Measurements from ENCODE around the gene LRRC8B.
"Not testable (repeated sequence)": the region's sequence is repeated elsewhere in the genome, so short reads cannot be mapped to it uniquely, and the experiment has no call there.

LRRC8B gene

DNA sequence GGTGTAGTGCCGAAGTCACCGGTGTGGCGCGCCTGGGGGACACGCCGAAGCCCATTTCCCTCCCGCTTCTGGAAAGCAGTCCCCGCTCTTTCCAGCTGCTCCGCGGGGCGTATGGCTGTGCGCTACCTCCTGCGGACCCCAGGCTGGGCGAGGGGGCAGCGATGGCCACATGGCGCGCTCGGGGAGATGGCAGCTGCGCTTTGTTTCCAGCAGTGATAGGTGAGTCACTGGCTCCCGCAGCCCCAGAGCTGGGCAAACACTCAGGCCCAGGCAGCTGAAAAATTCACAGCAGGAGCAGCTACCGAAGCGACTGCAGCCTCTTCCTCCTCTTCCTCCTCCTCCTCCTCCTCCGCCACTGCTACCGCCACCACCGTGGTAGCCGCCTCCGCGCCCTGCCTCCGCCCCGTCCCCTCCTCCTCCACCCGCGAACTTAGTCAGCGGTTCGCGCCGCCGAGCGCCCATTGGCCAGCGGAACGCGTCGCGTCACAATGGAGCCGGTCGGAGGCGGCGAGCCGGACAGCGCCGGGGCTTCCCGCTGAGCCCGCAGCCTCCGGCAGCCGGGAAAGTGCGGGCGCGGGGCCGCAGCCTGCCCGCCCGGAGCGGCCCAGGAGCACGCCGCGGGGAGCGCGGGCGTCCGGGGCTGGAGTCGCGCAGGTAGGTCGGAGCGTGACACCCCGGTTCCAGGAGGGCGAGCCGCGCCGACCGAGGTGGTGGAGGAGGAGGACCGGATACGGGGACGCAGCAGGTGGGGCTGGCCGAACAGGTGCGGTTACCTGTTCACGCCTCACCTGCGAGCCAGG lies at the start of gene LRRC8B:
LRRC8B (plus strand) TSS at position 461 of the 800 bp plus-strand sequence. CDS start 57,822 bp downstream, outside the sequence.
- DNase-seq (ENCODE audit: low read depth, low spot score), result peak; percentile 77

DNA sequence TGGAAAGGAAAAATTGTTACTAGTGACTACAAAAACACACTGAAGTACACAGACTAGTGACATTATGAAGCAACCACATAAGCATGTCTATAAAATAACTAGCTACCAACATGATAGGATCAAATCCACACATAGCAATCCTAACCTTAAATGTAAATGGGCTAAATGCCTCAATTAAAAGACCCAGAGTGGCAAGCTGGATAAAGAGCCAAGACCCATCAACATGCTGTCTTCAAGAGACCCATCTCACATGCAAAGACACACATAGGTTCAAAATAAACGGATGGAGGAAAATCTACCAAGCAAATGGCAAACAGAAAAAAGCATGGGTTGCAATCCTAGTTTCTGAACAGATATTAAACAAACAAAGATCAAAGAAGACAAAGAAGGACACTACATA lies 49.4 kb upstream of the LRRC8B start:
- no peak for DNase-seq (ENCODE audit: low read depth, low spot score)

DNA sequence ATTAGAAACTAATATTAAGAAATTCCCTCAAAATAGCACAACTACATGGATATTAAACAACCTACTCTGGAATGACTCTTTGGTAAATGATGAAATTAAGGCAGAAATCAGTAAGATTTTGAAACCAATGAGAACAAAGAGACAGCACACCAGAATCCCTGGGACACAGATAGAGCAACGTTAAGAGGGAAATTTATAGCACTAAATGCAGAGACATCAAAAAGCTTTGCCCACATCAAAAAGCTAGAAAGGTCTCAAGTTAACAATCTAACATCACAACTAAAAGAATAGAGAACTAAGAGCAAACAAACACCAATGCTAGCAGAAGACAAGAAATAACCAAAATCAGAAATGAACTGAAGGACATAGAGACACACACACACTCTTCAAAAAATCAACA lies 48.6 kb upstream of the LRRC8B start:
- DNase-seq (ENCODE audit: low read depth, low spot score), result no peak

DNA sequence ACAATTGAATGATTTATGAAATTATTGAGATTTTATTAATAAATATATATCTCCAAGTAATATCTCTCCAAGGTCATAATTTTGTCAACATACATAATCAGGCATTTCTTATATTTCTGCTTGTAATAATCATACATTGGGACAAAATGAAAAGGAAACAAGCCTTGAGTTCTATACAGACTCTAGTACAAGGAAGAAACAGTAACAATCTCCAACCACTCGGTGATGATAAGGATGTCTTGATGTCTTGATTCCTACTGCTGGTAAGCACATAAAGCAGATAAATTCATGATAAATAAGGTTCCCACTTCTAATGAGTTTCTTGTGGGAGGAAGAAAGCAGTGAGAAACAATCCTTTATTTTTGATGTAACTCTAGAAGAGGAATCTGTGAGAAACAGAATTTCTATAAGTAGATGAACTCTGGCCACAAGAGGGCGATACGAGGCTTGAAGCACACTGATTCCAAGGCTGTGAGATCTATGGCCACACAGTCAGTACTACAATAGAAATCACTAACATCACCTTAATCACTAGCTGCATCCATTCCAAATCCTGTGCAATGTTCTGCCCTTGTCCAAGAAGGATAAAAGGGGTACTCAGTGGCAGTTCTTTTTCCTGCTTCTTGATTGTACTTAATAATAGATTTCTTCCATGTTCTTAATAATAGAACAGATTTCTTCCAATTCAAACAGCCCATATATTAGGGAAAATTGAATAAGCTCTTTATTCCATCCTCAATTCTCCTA lies 41.4 kb upstream of the LRRC8B start:
- DNase-seq (ENCODE audit: low read depth, low spot score), result peak; percentile 54

DNA sequence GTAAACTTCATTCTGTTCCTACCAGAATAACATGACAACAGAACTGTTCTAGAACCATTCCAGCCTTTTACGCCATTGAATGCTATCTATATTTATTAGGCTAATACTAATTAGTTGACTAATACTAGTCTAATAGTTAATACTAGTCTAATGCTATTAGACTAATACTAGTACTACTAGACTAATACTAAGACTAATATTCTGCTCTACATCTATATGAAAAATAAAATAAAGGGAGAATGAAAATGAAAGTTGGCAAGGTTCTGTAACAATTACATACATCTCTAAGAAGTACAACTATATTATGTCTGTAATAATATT lies 40.9 kb upstream of the LRRC8B start:
- DNase-seq (ENCODE audit: low read depth, low spot score), result no peak

DNA sequence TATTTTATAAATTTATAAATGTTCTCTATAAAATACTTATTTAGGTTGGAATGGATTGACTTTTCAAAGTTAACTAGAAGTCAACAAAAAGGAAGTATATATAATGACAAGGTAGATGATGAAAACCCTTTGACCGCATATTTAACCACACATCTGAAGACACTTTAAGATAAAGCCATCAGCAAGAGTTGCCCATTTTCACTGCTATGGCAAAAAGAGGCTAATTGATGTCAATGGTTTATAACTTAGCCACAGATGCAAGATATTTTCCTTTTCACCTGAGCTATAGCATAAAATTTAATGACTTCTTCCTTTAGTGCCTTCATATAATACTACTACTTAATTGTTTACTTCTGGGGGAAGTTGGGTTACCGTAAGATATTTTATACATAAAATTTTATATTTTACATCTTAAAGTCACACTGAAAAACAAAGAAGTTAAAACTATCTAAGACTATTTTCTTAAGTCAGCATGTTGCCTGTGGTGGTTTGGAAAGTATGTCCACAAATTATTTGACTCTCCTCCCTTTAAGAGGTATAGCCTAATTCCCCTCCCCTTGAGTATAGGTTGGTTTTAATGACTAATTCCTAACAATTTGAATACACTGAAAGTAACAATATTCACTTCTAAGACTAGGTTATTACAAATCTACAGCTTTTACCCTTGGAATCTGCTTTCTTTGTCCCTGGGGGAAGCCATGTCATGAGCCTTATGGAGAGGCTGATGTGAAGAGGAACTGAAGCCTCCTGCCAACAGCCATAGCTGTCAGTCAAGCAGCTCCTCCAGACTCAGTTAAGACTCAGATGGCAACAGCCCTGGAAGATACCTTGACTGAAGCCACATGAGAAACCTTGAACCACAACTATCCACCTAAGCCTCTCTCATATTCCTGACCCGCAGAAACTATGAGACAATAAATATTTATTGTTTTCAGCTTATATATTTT lies 40.3 kb upstream of the LRRC8B start:
- DNase-seq (ENCODE audit: low read depth, low spot score), result no peak

DNA sequence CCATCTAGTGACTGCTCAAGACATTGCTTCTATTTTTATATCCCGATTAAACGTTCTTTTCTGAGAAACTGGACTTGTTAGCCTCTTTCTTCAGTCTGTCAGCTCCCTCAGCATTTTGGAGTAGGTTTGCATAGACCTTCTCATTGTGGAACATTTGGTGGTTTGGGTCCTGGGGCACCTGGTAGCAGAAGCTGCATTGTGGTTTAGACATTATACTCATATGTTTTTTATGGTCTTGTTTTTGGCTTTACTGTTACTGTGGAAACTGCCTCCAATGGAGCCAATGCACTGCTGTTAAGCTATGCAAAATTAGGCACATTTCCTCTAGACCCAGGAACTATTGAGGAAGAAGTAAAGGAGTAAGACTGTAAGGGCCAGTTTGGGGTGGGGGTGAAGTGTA lies 36.7 kb upstream of the LRRC8B start:
- no peak for DNase-seq (ENCODE audit: low read depth, low spot score)

DNA sequence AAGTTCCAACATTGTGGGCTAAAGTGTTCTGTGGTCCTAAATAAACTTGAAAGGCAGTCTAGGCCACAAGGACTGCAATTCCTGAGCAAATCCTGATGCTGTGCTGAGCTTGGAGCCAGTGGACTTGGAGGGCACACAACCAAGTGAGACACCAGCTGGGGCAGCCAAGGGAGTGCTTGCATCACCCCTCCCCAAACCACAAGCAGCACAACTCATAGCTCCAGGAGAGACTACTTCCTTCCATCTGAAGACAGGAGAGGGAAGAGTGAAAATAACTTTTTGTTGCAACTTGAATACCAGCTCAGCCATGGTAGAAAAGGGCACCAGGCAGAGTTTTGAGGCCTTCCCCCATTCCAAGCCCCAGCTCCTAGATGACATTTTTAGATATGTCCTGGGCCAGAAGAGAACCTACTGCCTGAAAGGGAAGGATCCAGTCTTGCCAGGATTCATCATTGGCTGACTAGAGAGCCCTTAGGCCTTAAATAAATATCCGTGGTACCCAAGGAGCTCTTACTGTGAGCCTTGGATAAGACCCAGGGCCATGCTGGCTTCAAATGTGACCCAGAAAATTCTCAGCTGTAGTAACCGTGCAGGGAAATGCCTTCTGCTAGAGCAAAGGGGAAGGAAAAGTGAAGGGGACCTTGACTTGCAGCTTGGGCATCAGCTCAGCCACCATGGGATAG lies 35.4 kb upstream of the LRRC8B start:
- DNase-seq (ENCODE audit: low read depth, low spot score), result no peak

DNA sequence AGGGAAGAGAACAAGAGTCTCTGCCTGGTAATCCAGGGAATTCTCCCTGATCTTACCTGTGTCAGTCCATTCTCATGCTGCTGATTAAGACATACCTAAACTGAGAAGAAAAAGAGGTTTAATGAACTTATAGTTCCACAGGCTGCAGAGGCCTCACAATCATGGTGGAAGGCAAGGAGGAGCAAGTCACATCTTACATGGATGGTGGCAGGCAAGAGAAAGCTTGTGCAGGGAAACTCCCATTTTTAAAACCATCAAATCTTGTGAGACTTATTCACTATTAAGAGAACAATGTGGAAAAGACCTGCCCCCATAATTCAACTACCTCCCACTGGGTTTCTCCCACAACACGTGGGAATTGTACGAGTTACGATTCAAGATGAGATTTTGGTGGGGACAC lies 34.2 kb upstream of the LRRC8B start:
- DNase-seq (ENCODE audit: low read depth, low spot score), result no peak

DNA sequence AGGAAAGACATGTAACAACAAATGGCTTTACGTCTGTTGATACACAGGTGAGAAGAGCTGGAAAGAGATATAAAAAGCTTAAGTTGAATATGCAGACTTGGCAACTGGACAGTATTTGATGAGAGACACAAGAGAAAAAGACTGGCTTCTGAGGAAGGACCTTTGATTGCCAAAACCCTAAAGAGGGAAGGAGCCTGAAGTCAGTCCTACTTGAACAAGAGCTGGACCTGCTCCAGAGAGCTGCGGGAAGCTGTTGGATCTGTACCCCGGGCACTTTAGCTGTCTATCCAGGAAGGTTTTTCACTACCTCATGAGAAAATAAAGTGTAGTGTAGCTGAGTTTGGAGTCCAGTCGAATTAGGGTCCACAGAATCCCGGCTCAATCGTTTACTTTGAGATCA lies 25.3 kb upstream of the LRRC8B start:
- DNase-seq (ENCODE audit: low read depth, low spot score), result no peak

DNA sequence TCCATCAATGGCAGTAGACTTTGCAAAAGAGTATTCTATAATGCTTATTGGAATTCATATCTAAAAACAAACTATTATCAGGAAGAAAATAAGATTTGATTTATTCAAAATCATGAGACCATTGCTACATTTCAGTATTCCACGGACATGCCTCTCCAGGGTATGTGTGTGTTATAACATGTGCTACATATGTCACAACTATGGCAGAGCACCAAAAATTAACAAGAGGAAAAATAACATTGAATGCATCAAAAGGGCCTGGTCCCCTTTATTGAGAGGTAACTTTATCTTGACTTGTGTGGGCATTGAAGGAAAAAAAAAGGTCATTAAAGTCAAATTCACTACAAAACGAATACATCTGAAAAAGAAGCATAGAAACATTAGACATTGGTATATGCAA lies 22.6 kb upstream of the LRRC8B start:
- DNase-seq (ENCODE audit: low read depth, low spot score), result no peak

DNA sequence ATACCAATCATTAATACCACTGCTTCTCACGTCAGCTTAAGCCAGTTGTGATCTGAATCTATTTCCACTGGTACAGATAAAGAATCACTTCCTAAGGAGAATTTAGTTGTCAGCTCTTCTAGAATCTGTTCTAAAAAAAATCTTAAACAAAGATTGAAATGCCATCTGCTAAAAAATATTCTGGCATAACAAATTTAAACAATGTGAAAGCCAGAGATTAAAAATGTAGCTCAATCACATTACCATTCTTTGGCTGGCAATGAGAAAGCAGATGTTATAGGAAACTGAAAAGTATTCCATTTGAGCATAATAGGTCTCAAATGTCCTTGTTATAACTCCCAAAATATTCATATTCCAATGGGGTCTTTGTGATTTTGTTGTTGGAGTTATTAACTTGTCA lies 21.7 kb upstream of the LRRC8B start:
- DNase-seq (ENCODE audit: low read depth, low spot score), result no peak

DNA sequence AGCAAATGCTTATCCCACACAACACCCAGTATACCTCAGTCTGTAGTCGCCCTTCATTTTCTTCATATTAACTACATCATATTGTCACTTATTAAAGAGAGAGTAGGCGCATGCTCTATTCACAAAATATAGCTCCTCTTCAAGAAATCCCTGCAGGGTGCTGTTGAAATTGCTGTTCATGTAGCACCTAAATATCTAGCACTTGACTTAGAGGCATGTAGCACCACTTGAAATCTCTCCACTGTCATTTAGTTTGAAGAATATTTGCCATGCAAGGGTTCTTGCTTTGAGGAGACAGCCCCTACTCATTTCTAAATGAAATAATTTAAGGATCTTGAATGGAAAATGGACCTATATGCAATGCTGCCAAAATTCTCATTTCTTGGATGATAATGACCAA lies 20.9 kb upstream of the LRRC8B start:
- no peak for DNase-seq (ENCODE audit: low read depth, low spot score)

DNA sequence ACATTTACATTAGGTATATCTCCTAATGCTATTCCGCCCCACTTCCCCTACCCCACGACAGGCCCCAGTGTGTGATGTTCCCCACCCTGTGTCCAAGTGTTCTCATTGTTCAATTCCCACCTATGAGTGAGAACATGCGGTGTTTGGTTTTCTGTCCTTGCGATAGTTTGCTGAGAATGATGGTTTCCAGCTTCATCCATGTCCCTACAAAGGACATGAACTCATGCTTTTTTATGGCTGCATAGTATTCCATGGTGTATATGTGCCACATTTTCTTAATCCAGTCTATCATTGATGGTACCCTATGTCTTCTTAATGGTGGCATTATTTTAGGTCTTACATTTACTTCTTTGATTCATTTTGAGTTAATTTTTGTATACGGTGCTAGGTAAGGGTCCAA lies 14.6 kb upstream of the LRRC8B start:
- DNase-seq (ENCODE audit: low read depth, low spot score), result not testable (repeated sequence)

DNA sequence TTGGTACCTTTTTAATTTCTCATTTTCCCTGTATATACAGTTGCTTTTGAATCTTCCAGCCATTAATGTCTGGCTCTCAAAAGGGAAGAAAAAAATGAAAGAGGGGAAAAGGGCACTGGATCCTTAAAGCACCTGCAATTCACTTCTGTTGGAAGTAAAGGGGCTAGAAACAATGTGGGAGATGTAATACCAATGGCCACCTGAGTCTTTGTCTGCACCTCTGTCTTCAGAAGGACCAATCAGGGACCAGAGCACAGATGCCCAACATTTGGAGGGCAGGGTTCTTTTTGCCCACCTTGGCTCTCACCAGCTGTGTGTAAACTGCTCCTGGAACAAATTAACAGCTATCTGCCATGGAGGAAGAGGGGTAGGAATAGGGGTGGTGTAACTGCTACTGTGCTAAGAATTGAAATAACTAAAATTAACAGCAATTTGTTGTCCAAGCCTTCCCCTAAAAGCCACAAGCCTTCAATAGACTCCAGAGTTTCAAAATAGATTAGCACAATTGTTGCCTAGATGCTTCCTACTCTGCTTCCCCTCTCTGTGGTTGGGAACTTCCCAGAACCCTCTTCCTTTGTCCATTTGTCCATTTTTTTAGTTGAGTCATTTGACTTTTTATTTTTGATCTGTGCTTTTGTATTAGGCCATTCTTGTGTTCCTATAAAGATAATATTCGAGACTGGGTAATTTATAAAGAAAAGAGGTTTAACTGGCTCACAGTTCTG lies 11.5 kb upstream of the LRRC8B start:
- DNase-seq (ENCODE audit: low read depth, low spot score), result no peak

DNA sequence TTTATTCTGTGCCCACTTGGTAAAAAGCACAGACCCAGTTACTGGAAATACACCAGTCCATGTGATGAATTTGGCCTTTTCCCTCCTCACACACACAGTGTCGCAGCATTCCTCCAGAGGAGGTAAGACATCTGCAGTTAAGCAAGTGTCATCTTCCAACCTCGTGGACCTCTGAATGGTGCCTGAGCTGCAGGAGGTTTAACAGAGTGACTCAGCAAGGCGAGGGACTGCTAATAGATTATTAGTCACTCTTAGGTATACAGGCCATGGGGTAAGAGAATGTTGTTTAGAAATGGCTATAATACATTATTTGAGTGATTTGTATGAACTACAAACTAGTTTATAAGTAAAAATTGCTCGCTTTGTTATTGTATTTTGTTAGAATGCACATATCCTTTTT lies 8.6 kb upstream of the LRRC8B start:
- DNase-seq (ENCODE audit: low read depth, low spot score), result no peak

DNA sequence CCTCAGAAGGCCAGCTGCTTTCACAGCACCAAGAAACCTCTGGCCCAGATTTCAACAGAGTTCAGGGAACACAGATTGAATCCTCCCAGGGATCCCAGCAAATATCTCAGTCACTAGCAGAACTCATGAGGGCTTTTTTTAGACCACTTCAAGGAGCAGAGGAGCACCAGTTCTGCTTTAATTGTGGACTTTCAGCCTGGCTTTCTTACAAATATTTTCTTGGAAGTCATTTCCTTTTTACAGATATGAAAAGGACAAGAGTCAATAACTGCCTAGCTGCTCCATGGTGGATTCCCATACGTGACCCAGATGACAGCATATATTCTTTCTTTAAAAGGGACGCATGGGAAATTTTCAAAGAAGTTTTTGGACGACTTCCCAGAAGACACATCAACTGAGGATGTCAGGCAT lies 6.4 kb upstream of the LRRC8B start:
- no peak for DNase-seq (ENCODE audit: low read depth, low spot score)

DNA sequence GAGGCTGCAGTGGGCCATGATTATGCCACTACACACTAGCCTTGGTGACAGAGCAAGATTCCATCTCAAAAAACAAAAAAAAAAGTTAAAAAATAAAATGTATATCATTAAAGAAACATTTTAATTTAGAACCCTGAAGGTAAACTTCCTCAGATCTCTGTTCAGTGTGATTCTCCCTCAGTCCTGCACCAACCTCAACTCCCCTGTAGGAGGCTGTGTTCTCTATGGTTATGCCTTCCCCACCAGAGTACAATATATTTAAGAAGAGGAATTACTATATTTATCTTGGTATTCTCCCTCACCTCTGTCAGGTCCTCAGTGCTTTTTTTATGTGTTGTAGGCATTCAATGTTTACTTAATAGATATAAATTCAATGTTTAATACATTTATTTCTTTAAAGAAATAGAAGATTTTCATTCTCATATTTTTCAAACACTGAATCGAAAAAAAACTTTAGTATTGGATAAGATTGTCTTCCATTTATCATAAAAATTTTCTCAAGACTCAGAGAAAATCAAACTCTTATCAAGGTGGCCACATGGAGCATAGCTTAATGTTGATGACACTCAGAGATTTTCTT lies 4.8 kb upstream of the LRRC8B start:
- no peak for DNase-seq (ENCODE audit: low read depth, low spot score)

DNA sequence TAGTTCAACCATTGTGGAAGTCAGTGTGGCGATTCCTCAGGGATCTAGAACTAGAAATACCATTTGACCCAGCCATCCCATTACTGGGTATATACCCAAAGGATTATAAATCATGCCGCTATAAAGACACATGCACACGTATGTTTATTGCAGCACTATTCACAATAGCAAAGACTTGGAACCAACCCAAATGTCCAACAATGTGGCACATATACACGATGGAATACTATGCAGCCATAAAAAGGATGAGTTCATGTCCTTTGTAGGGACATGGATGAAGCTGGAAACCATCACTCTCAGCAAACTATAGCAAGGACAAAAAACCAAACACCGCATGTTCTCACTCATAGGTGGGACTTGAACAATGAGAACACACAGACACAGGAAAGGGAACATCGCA lies 2.7 kb upstream of the LRRC8B start:
- DNase-seq (ENCODE audit: low read depth, low spot score), result not testable (repeated sequence)

DNA sequence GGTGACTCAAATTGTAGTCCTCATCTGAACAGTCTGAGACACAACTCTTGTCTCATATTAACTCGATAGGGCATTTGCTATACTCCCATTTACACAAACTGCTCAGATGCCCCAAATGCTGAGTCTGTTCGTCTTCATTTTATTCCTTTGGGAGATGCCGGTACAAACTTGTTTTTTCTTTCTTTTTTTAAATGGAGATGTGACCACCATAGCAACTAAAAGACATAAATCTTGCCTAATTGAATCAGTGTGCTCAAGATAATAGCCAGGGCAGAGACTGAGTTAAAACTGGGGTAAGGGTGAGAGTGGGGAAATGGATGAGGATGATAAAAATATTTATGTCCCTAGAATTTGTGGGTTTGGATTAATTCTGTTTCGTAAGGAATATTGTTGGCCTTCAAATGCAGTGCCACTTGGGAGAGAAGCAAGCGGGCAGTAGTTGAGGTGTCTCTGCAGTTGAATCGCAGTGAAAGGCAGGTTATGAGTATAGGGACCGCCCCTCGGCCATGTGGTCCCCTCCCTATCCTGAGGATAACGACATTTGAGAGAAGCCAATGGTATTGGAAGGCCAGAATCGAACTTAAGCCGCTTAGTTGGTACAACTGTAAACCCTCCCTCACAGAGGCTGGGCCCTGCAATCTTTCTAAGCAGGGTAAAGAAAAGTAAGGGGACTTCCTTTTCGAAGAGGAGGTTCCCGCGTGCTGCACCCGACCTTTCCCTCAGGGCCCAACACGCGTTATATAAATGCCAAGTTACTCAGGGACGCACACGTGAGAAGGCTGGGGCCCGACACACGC lies 859 bp upstream of the LRRC8B start:
- DNase-seq (ENCODE audit: low read depth, low spot score), result peak; percentile 26
